Activated naive CD8-positive, alpha-beta T cell treated with anti-CD3 and anti-CD28 coated beads for 36 hours (primary cell): ENCODE measurements around the gene CERS6. TPM values are rescaled to one million over a fixed set of nuclear protein-coding genes. Genes with fewer than 3 reads are reported as not detected.
A peak's percentile ranks its signal among the peaks of the same experiment; 100 is the strongest.

Experiments used
- DNase-seq: peaks from one replicate; pipeline ENCODE4 v3.0.0; 2021
- H3K27ac Mint-ChIP-seq: one replicate; pipeline ENCODE4 v1.8.0; 2022; ENCODE audit warnings: mild to moderate bottlenecking, moderate library complexity, mixed read lengths
- H3K27me3 Mint-ChIP-seq: one replicate; pipeline ENCODE4 v1.8.0; 2022; ENCODE audit warnings: mild to moderate bottlenecking, mixed read lengths
- H3K36me3 Mint-ChIP-seq: one replicate; pipeline ENCODE4 v1.8.0; 2021; ENCODE audit warnings: mild to moderate bottlenecking, mixed read lengths
- H3K4me1 Mint-ChIP-seq: one replicate; pipeline ENCODE4 v1.8.0; 2021; ENCODE audit warnings: mixed read lengths
- H3K4me3 Mint-ChIP-seq: one replicate; pipeline ENCODE4 v1.8.0; 2022; ENCODE audit warnings: mild to moderate bottlenecking, moderate library complexity, mixed read lengths
- H3K9me3 Mint-ChIP-seq: one replicate; pipeline ENCODE4 v1.8.0; 2022; ENCODE audit warnings: mixed read lengths
- total RNA-seq, 2 experiments: library from RNA; stranded (reverse); gene quantifications; one replicate each; pipeline ENCODE4 v1.2.3, GENCODE V29; 2021

Gene CERS6
- total RNA-seq, 2 experiments from 2014 or later, result 20.6 to 21.3 TPM

- Mint-ChIP-seq H3K27ac (no peak overlapping the region), H3K36me3 (peaks cover 52% of the 10 kb centered on the region), H3K4me3 (no peak overlapping the region), H3K27me3 (no peaks in the 10 kb centered on the region), H3K4me1 (peaks cover 31% of the 10 kb centered on the region), H3K9me3 (peaks cover 30% of the 10 kb centered on the region)
- DNase-seq, result no peak
These were observed 151.9 kb downstream of the CERS6 start for GRCh38 chr2:168607992-168608391.

GRCh38 chr2:168608796-168609195 is 152.7 kb downstream of the CERS6 start:
- no peak for DNase-seq
- Mint-ChIP-seq H3K4me3 (no peak overlapping the region), H3K36me3 (peaks cover 51% of the 10 kb centered on the region), H3K27ac (no peak overlapping the region), H3K4me1 (peaks cover 28% of the 10 kb centered on the region), H3K9me3 (peaks cover 28% of the 10 kb centered on the region), H3K27me3 (no peaks in the 10 kb centered on the region)

GRCh38 chr2:168611091-168611490 is 155.0 kb downstream of the CERS6 start:
- peaks cover 13% of the 10 kb centered on the region for H3K9me3 Mint-ChIP-seq
- peaks cover 27% of the 10 kb centered on the region for H3K4me1 Mint-ChIP-seq
- no peak overlapping the region for H3K4me3 Mint-ChIP-seq
- DNase-seq, result no peak
- H3K27ac Mint-ChIP-seq, result no peak overlapping the region
- peaks cover 45% of the 10 kb centered on the region for H3K36me3 Mint-ChIP-seq
- no peaks in the 10 kb centered on the region for H3K27me3 Mint-ChIP-seq

- no peak for DNase-seq
- H3K27me3 Mint-ChIP-seq, result no peaks in the 10 kb centered on the region
- peaks cover 33% of the 10 kb centered on the region for H3K4me1 Mint-ChIP-seq
- H3K27ac Mint-ChIP-seq, result peak overlapping the region; percentile 80
- peak overlapping the region; percentile 16 for H3K4me3 Mint-ChIP-seq
- H3K36me3 Mint-ChIP-seq, result peaks cover 42% of the 10 kb centered on the region
- peaks cover 7% of the 10 kb centered on the region for H3K9me3 Mint-ChIP-seq
These were observed 156.0 kb downstream of the CERS6 start for GRCh38 chr2:168611896-168612650.

GRCh38 chr2:168612719-168613118 is 156.6 kb downstream of the CERS6 start:
- Mint-ChIP-seq H3K27ac (no peak overlapping the region), H3K4me1 (peaks cover 29% of the 10 kb centered on the region), H3K9me3 (peaks cover 11% of the 10 kb centered on the region), H3K4me3 (no peak overlapping the region), H3K36me3 (peaks cover 43% of the 10 kb centered on the region), H3K27me3 (no peaks in the 10 kb centered on the region)
- DNase-seq, result no peak

- no peak for DNase-seq
- H3K4me3 Mint-ChIP-seq, result no peak overlapping the region
- H3K9me3 Mint-ChIP-seq, result peaks cover 11% of the 10 kb centered on the region
- H3K36me3 Mint-ChIP-seq, result peaks cover 45% of the 10 kb centered on the region
- H3K27me3 Mint-ChIP-seq, result no peaks in the 10 kb centered on the region
- H3K4me1 Mint-ChIP-seq, result peaks cover 23% of the 10 kb centered on the region
- H3K27ac Mint-ChIP-seq, result no peak overlapping the region
These were observed 157.5 kb downstream of the CERS6 start for GRCh38 chr2:168613551-168613950.

- H3K36me3 Mint-ChIP-seq, result peaks cover 43% of the 10 kb centered on the region
These were observed 158.3 kb downstream of the CERS6 start for GRCh38 chr2:168614172-168615018.

GRCh38 chr2:168620554-168620953 is 164.5 kb downstream of the CERS6 start:
- no peak for DNase-seq
- peaks cover 15% of the 10 kb centered on the region for H3K36me3 Mint-ChIP-seq
- H3K4me1 Mint-ChIP-seq, result peaks cover 27% of the 10 kb centered on the region
- H3K27ac Mint-ChIP-seq, result no peak overlapping the region
- no peak overlapping the region for H3K4me3 Mint-ChIP-seq
- H3K9me3 Mint-ChIP-seq, result peaks cover 7% of the 10 kb centered on the region
- no peaks in the 10 kb centered on the region for H3K27me3 Mint-ChIP-seq

More at GRCh38 chr2:168614172-168615018, 158.3 kb downstream of the CERS6 start:
- Mint-ChIP-seq H3K4me3 (no peak overlapping the region), H3K9me3 (peaks cover 12% of the 10 kb centered on the region), H3K27ac (no peak overlapping the region), H3K27me3 (no peaks in the 10 kb centered on the region), H3K4me1 (peaks cover 22% of the 10 kb centered on the region)
- DNase-seq, result no peak

GRCh38 chr2:168622559-168622958 is 166.5 kb downstream of the CERS6 start:
- H3K4me3 Mint-ChIP-seq, result no peak overlapping the region
- H3K27ac Mint-ChIP-seq, result no peak overlapping the region
- DNase-seq, result no peak
- peaks cover 29% of the 10 kb centered on the region for H3K4me1 Mint-ChIP-seq
- H3K27me3 Mint-ChIP-seq, result no peaks in the 10 kb centered on the region
- H3K9me3 Mint-ChIP-seq, result peaks cover 2% of the 10 kb centered on the region
- H3K36me3 Mint-ChIP-seq, result peaks cover 7% of the 10 kb centered on the region

- H3K27ac Mint-ChIP-seq, result no peak overlapping the region
- no peaks in the 10 kb centered on the region for H3K9me3 Mint-ChIP-seq
- peaks cover 11% of the 10 kb centered on the region for H3K36me3 Mint-ChIP-seq
- peaks cover 39% of the 10 kb centered on the region for H3K4me1 Mint-ChIP-seq
- no peaks in the 10 kb centered on the region for H3K27me3 Mint-ChIP-seq
- H3K4me3 Mint-ChIP-seq, result no peak overlapping the region
- DNase-seq, result no peak
These were observed 168.0 kb downstream of the CERS6 start for GRCh38 chr2:168624028-168624427.

GRCh38 chr2:168626096-168626495 is 170.0 kb downstream of the CERS6 start:
- Mint-ChIP-seq H3K9me3 (no peaks in the 10 kb centered on the region), H3K27me3 (no peaks in the 10 kb centered on the region), H3K4me1 (peaks cover 41% of the 10 kb centered on the region), H3K27ac (no peak overlapping the region), H3K4me3 (no peak overlapping the region), H3K36me3 (peaks cover 13% of the 10 kb centered on the region)
- DNase-seq, result no peak

- Mint-ChIP-seq H3K27me3 (no peaks in the 10 kb centered on the region), H3K27ac (no peak overlapping the region), H3K4me1 (peaks cover 38% of the 10 kb centered on the region), H3K9me3 (no peaks in the 10 kb centered on the region), H3K36me3 (peaks cover 10% of the 10 kb centered on the region), H3K4me3 (no peak overlapping the region)
- no peak for DNase-seq
These were observed 170.6 kb downstream of the CERS6 start for GRCh38 chr2:168626647-168627046.

- Mint-ChIP-seq H3K27me3 (no peaks in the 10 kb centered on the region), H3K36me3 (peaks cover 17% of the 10 kb centered on the region), H3K4me1 (peaks cover 26% of the 10 kb centered on the region), H3K9me3 (no peaks in the 10 kb centered on the region), H3K4me3 (no peak overlapping the region), H3K27ac (no peak overlapping the region)
- DNase-seq, result no peak
These were observed 176.6 kb downstream of the CERS6 start for GRCh38 chr2:168632709-168633121.

- Mint-ChIP-seq H3K27me3 (no peaks in the 10 kb centered on the region), H3K9me3 (no peaks in the 10 kb centered on the region), H3K27ac (no peak overlapping the region), H3K4me1 (peaks cover 24% of the 10 kb centered on the region), H3K4me3 (no peak overlapping the region), H3K36me3 (peaks cover 12% of the 10 kb centered on the region)
- no peak for DNase-seq
These were observed 177.1 kb downstream of the CERS6 start for GRCh38 chr2:168633200-168633599.

GRCh38 chr2:168633895-168634294 is 177.8 kb downstream of the CERS6 start:
- Mint-ChIP-seq H3K27me3 (no peaks in the 10 kb centered on the region), H3K4me3 (no peak overlapping the region), H3K36me3 (peaks cover 12% of the 10 kb centered on the region), H3K9me3 (no peaks in the 10 kb centered on the region), H3K27ac (no peak overlapping the region), H3K4me1 (peaks cover 17% of the 10 kb centered on the region)
- DNase-seq, result no peak
